ENCODE data around the gene PPP4R4.

DNA sequence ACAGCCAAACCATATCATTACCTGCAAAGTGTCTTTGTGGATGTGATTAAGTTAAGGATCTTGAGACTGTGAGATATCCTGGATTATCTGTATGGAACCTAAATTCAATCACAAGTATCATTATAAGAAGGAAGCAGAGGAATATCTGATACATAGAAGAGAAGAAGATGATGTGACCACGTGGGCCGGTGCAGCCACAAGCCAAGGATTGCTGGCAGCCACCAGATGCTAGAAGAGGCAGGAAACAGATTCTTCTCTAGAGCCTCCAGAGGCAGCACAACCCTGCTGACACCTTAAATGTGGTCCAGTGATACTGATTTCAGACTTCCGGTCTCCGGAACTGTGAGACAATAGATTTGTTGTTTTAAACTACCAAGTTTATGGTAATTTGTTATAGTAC is 38.6 kb upstream of the PPP4R4 start:
- TF ChIP-seq, protein P1, sequence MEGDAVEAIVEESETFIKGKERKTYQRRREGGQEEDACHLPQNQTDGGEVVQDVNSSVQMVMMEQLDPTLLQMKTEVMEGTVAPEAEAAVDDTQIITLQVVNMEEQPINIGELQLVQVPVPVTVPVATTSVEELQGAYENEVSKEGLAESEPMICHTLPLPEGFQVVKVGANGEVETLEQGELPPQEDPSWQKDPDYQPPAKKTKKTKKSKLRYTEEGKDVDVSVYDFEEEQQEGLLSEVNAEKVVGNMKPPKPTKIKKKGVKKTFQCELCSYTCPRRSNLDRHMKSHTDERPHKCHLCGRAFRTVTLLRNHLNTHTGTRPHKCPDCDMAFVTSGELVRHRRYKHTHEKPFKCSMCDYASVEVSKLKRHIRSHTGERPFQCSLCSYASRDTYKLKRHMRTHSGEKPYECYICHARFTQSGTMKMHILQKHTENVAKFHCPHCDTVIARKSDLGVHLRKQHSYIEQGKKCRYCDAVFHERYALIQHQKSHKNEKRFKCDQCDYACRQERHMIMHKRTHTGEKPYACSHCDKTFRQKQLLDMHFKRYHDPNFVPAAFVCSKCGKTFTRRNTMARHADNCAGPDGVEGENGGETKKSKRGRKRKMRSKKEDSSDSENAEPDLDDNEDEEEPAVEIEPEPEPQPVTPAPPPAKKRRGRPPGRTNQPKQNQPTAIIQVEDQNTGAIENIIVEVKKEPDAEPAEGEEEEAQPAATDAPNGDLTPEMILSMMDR (IDR thresholded peaks at IDR 0.05) = no peak
- TF ChIP-seq POLR2A (IDR thresholded peaks at IDR 0.05) = no peak
